ENCODE results near the gene EEF1A1.
"Not testable (repeated sequence)": the region's sequence is repeated elsewhere in the genome, so short reads cannot be mapped to it uniquely, and the experiment has no call there.

- not testable (repeated sequence) for TF ChIP-seq CTCF, POLR2A (IDR thresholded peaks at IDR 0.05)
Observed at GRCh38 chr6:73505705-73506104, 15.1 kb downstream of the EEF1A1 start.

All from testis (tissue), 2 donors.